Ascending aorta (tissue), 2 donors: Measurements from ENCODE around the gene RGS3. TPM values are rescaled to one million over a fixed set of nuclear protein-coding genes. Genes with fewer than 3 reads are reported as not detected.
A peak's percentile ranks its signal among the peaks of the same experiment; 100 is the strongest.

Experiments
- DNase-seq, 2 donors: peaks; one replicate each; pipeline ENCODE4 v3.0.0-alpha.2; 2019; ENCODE audit warnings: low spot score in 2 of 2
- H3K27ac ChIP-seq, 2 donors: fragments of 200-600 bp; sonication (generic); one replicate each; pipeline ENCODE4 v1.5.1; 2016 to 2017; ENCODE audit warnings: mild to moderate bottlenecking in 1 of 2
- H3K27me3 ChIP-seq: fragments of 200-600 bp; sonication (generic); one replicate; pipeline ENCODE4 v1.5.1; 2017
- H3K36me3 ChIP-seq, 2 donors: fragments of 200-600 bp; sonication (generic); one replicate each; pipeline ENCODE4 v1.5.1; 2016
- H3K4me1 ChIP-seq, 2 donors: fragments of 200-600 bp; sonication (generic); one replicate each; pipeline ENCODE4 v1.5.1; 2016 to 2017; ENCODE audit warnings: mild to moderate bottlenecking in 1 of 2
- H3K4me3 ChIP-seq, 2 donors: fragments of 200-600 bp; sonication (generic); one replicate each; pipeline ENCODE4 v1.5.1; 2016 to 2017; ENCODE audit warnings: mild to moderate bottlenecking in 1 of 2
- H3K9me3 ChIP-seq, 2 donors: fragments of 200-600 bp; sonication (generic); one replicate each; pipeline ENCODE4 v1.5.1; 2016
- CTCF ChIP-seq, 3 experiments: fragments of 200-600 bp in 2 of 3; fragments of 450-650 bp in 1 of 3; sonication (generic) in 2 of 3; IDR thresholded peaks; one replicate each; pipeline ENCODE4 v1.5.1; 2016 to 2019; ENCODE audit warnings: antibody characterized with exemption in 3 of 3, mild to moderate bottlenecking in 1 of 3, moderate library complexity in 1 of 3
- intact Hi-C: fragments of 100-400 bp; cut with DNase I; formaldehyde crosslinking; loops from one replicate; pipeline ENCODE4 v1.15.1; 2023
- total RNA-seq: library from RNA; depleted of rRNA; stranded (reverse); fragments of >200 nt; gene quantifications from one replicate; pipeline ENCODE4 v1.1.0, GENCODE V29; 2016

Gene RGS3
- total RNA-seq, 1 donor from 2014 or later: 125 TPM

GRCh38 chr9:113444736-113445135 is 18.8 kb upstream of the RGS3 start:
- Histone ChIP-seq H3K36me3 (no peaks in the 10 kb centered on the region), H3K27me3 (no peaks in the 10 kb centered on the region), H3K4me3 (no peak overlapping the region), H3K4me1 (peaks cover 0 to 6% of the 10 kb centered on the region in 2 donors), H3K27ac (no peak overlapping the region), H3K9me3 (no peaks in the 10 kb centered on the region)
- intact Hi-C loops: no loop called here
- DNase-seq: no peak
- no peak for TF ChIP-seq CTCF (IDR thresholded peaks at IDR 0.05)

- Histone ChIP-seq H3K4me1 (peaks cover 0 to 14% of the 10 kb centered on the region in 2 donors), H3K4me3 (no peak overlapping the region), H3K9me3 (no peaks in the 10 kb centered on the region), H3K27me3 (no peaks in the 10 kb centered on the region), H3K36me3 (no peaks in the 10 kb centered on the region), H3K27ac (peak overlapping the region in 1 of 2 donors; percentile 44)
- intact Hi-C loops: loop anchor here (2.0 kb wide), 2 partner anchors 140 to 208 kb away; no protein-coding TSS in a partner anchor
- peak; percentile 50 to 69 (median 67) for TF ChIP-seq CTCF (IDR thresholded peaks at IDR 0.05)
- DNase-seq: no peak
Measured at GRCh38 chr9:113446323-113446740, 17.2 kb upstream of the RGS3 start.

GRCh38 chr9:113449376-113449775 is 14.2 kb upstream of the RGS3 start:
- H3K27ac ChIP-seq: peak overlapping the region; percentile 75 to 78
- H3K4me1 ChIP-seq: peaks cover 5 to 24% of the 10 kb centered on the region in 2 donors
- intact Hi-C loops: no loop called here
- no peaks in the 10 kb centered on the region for H3K36me3 ChIP-seq
- H3K27me3 ChIP-seq: no peaks in the 10 kb centered on the region
- no peak for DNase-seq
- no peaks in the 10 kb centered on the region for H3K9me3 ChIP-seq
- no peak overlapping the region for H3K4me3 ChIP-seq
- no peak for TF ChIP-seq CTCF (IDR thresholded peaks at IDR 0.05)

- no peak overlapping the region for H3K4me3 ChIP-seq
- peaks cover 16 to 47% of the 10 kb centered on the region in 2 donors for H3K4me1 ChIP-seq
- peak overlapping the region; percentile 42 to 75 for H3K27ac ChIP-seq
- TF ChIP-seq CTCF (IDR thresholded peaks at IDR 0.05): no peak
- no peaks in the 10 kb centered on the region for H3K27me3 ChIP-seq
- no peaks in the 10 kb centered on the region for H3K36me3 ChIP-seq
- intact Hi-C loops: no loop called here
- no peak for DNase-seq
- H3K9me3 ChIP-seq: no peaks in the 10 kb centered on the region
Measured at GRCh38 chr9:113452113-113452605, 11.4 kb upstream of the RGS3 start.

- peak in 1 of 2 donors; percentile 86 for DNase-seq
- no peaks in the 10 kb centered on the region for H3K9me3 ChIP-seq
- no peaks in the 10 kb centered on the region for H3K36me3 ChIP-seq
- H3K4me1 ChIP-seq: peaks cover 16 to 41% of the 10 kb centered on the region in 2 donors
- H3K27me3 ChIP-seq: no peaks in the 10 kb centered on the region
- no peak for TF ChIP-seq CTCF (IDR thresholded peaks at IDR 0.05)
- peak overlapping the region in 1 of 2 donors; percentile 14 for H3K4me3 ChIP-seq
- peak overlapping the region; percentile 97 for H3K27ac ChIP-seq
- intact Hi-C loops: loop anchor here (1.0 to 2.0 kb wide), 3 partner anchors 29 to 66 kb away; no protein-coding TSS in a partner anchor
Measured at GRCh38 chr9:113454914-113455761, 8.4 kb upstream of the RGS3 start.
